K562 (cell line): ENCODE data around the gene MTMR3. TPM values are rescaled to one million over a fixed set of nuclear protein-coding genes. Genes with fewer than 3 reads are reported as not detected.

Experiments used
- ATAC-seq: fragments of 200-7000 bp; cut with Tn5 transposase; 3 replicates; pipeline ENCODE4 v1.9.1; 2020; ENCODE audit warnings: moderate library complexity
- BruUV-seq: library from RNA; stranded (reverse); fragments of 400-500 nt; replicated peaks from 2 replicates; lab custom pipeline; 2021; lab: Mats Ljungman, UMichigan
- CTCF ChIA-PET: fragments of 300-600 bp; formaldehyde crosslinking; extraction: SDS; loops from one replicate; lab custom pipeline; 2021; ENCODE audit warnings: low intra/inter-chr PET ratio; lab: Yijun Ruan, JAX
- POLR2A ChIA-PET: fragments of 300-600, 350-650 bp; sonication (Branson Sonifier 250); formaldehyde crosslinking; extraction: SDS; loops from one replicate; lab custom pipeline; 2021; ENCODE audit warnings: antibody characterized with exemption, inconsistent platforms; lab: Yijun Ruan, JAX
- DNase-seq, 4 experiments: peaks; one replicate each; pipeline versions ENCODE4 v3.0.0 to v3.0.0-alpha.2; 2011 to 2018; ENCODE audit warnings: low spot score in 3 of 4, mixed read lengths in 3 of 4; ENCODE audit errors: extremely low read depth in 1 of 4
- FAIRE-seq: peaks from 2 replicates; lab custom pipeline; 2011; peaks lifted over from hg19 to GRCh38; lab: Jason Lieb, UNC
- H2AFZ ChIP-seq: 2 replicates; pipeline ENCODE4 v1.6.0; 2011; ENCODE audit warnings: low read depth, low read length, control low read depth, inconsistent platforms
- H3K27ac ChIP-seq: fragments of 200-600 bp; 3 replicates; pipeline ENCODE4 v1.8.0; 2011; ENCODE audit warnings: low read depth, mild to moderate bottlenecking, control low read depth, inconsistent platforms, low read length, moderate library complexity, mixed read lengths; ENCODE audit errors: extremely low read depth
- H3K27me3 ChIP-seq, 2 experiments: fragments of 300-600 bp in 1 of 2; 2 replicates in 1 of 2; 3 replicates in 1 of 2; pipeline versions ENCODE4 v1.6.0 to v1.8.0; 2011; ENCODE audit warnings: inconsistent platforms in 2 of 2, low read length in 2 of 2, mild to moderate bottlenecking in 1 of 2, mixed read lengths in 1 of 2, moderate library complexity in 1 of 2; ENCODE audit not compliant: control insufficient read depth in 2 of 2, insufficient read depth in 2 of 2
- H3K36me3 ChIP-seq: fragments of 300-600 bp; 3 replicates; pipeline ENCODE4 v1.8.0; 2011; ENCODE audit warnings: mild to moderate bottlenecking, low read length, inconsistent platforms; ENCODE audit not compliant: control insufficient read depth, insufficient read depth
- H3K4me1 ChIP-seq, 2 experiments: fragments of 200-600 bp in 1 of 2; replicated peaks in 1 of 2; 2 replicates in 1 of 2; 3 replicates in 1 of 2; pipeline versions ENCODE4 v1.5.1 to v1.8.0; 2011; ENCODE audit warnings: inconsistent platforms in 2 of 2, low read length in 2 of 2, mild to moderate bottlenecking in 1 of 2, mixed read lengths in 1 of 2, moderate library complexity in 1 of 2; ENCODE audit not compliant: control insufficient read depth in 2 of 2, insufficient read depth in 2 of 2
- H3K4me2 ChIP-seq: 2 replicates; pipeline ENCODE4 v1.6.1; 2011; ENCODE audit warnings: low read length, control low read depth, inconsistent platforms, mixed read lengths; ENCODE audit not compliant: insufficient read depth
- H3K4me3 ChIP-seq: fragments of 200-600 bp; sonication (generic), shearing (Covaris generic); 2 replicates; pipeline ENCODE4 v1.5.1; 2016; ENCODE audit warnings: control low read depth, inconsistent platforms
- H3K79me2 ChIP-seq: fragments of 200-600 bp; 3 replicates; pipeline ENCODE4 v1.8.0; 2011; ENCODE audit warnings: low read length, inconsistent platforms; ENCODE audit not compliant: control insufficient read depth, insufficient read depth
- H3K9ac ChIP-seq, 2 experiments: 2 replicates each; pipeline versions ENCODE4 v1.6.0 to v1.6.1; 2011; ENCODE audit warnings: low read depth in 2 of 2, low read length in 2 of 2, control low read depth in 1 of 2, inconsistent platforms in 1 of 2, mild to moderate bottlenecking in 1 of 2, mixed read lengths in 1 of 2; ENCODE audit not compliant: insufficient read depth in 1 of 2
- H3K9me1 ChIP-seq: one replicate; pipeline ENCODE4 v1.6.0; 2011; ENCODE audit warnings: inconsistent platforms, mild to moderate bottlenecking, low read length, moderate library complexity; ENCODE audit not compliant: control insufficient read depth, insufficient read depth
- H3K9me3 ChIP-seq: replicated peaks from 2 replicates; pipeline ENCODE4 v1.5.1; 2011; ENCODE audit warnings: low read depth, low read length, inconsistent platforms; ENCODE audit not compliant: control insufficient read depth, insufficient read depth
- H4K20me1 ChIP-seq: replicated peaks from 2 replicates; pipeline ENCODE4 v1.6.1; 2011; ENCODE audit warnings: low read length, inconsistent platforms, mixed read lengths; ENCODE audit not compliant: control insufficient read depth, insufficient read depth
- BHLHE40 ChIP-seq: IDR thresholded peaks from 2 replicates; pipeline ENCODE4 v1.6.1; 2011; ENCODE audit warnings: low read length, improper control_type of control experiment
- BRD9 ChIP-seq: fragments of 450-650 bp; IDR thresholded peaks from 2 replicates; pipeline ENCODE4 v1.6.1; 2018; ENCODE audit warnings: low read depth; ENCODE audit not compliant: partially characterized antibody
- DACH1 ChIP-seq: fragments of 450-650 bp; IDR thresholded peaks from 2 replicates; pipeline ENCODE4 v1.6.1; 2018; ENCODE audit not compliant: partially characterized antibody
- DEAF1 ChIP-seq: fragments of 450-650 bp; formaldehyde crosslinking; IDR thresholded peaks from 2 replicates; pipeline ENCODE4 v1.4.0; 2020; ENCODE audit warnings: mild to moderate bottlenecking, moderate library complexity
- FOXA1 ChIP-seq: fragments of 450-650 bp; IDR thresholded peaks from 2 replicates; pipeline ENCODE4 v1.6.1; 2016; ENCODE audit warnings: mild to moderate bottlenecking, borderline replicate concordance
- MEIS2 ChIP-seq: fragments of 450-650 bp; IDR thresholded peaks from 2 replicates; pipeline ENCODE4 v1.6.1; 2014; ENCODE audit warnings: mild to moderate bottlenecking; ENCODE audit not compliant: partially characterized antibody
- NFE2 ChIP-seq: IDR thresholded peaks from 2 replicates; pipeline ENCODE4 v1.6.1; 2014; ENCODE audit warnings: antibody characterized with exemption, low read depth
- PBX2 ChIP-seq, 2 experiments: IDR thresholded peaks in 1 of 2; conservative IDR thresholded peaks in 1 of 2; 2 replicates each; pipeline ENCODE4 v1.6.1; 2016; ENCODE audit warnings: low read depth in 2 of 2, mild to moderate bottlenecking in 1 of 2, missing compliant biosample characterization in 1 of 2, missing genetic modification characterization in 1 of 2, moderate library complexity in 1 of 2
- PKNOX1 ChIP-seq: fragments of 450-650 bp; IDR thresholded peaks from 2 replicates; pipeline ENCODE4 v1.6.1; 2016
- USF2 ChIP-seq: sonication (generic); formaldehyde crosslinking; IDR thresholded peaks from 2 replicates; pipeline ENCODE4 v1.5.0; 2020; ENCODE audit warnings: missing genetic modification reagents
- ZNF140 ChIP-seq: fragments of 250-450 bp; sonication (Bioruptor Pico); IDR thresholded peaks from 2 replicates; pipeline ENCODE4 v1.8.0; 2021; ENCODE audit warnings: moderate library complexity, mild to moderate bottlenecking, inconsistent platforms
- ZNF263 ChIP-seq: sonication (generic); formaldehyde crosslinking; IDR thresholded peaks from 2 replicates; pipeline ENCODE4 v1.8.0; 2022; ENCODE audit warnings: mild to moderate bottlenecking, missing genetic modification reagents, borderline replicate concordance
- ZNF347 ChIP-seq: fragments of 450-650 bp; formaldehyde crosslinking; IDR thresholded peaks from 2 replicates; pipeline ENCODE4 v1.4.0; 2020; ENCODE audit warnings: low read depth, mild to moderate bottlenecking, moderate library complexity
- ZNF41 ChIP-seq: fragments of 250-450 bp; sonication (Bioruptor Pico); conservative IDR thresholded peaks from 2 replicates; pipeline ENCODE4 v1.4.0; 2020; ENCODE audit warnings: mild to moderate bottlenecking
- WGBS: fragments of 100-300 bp; shearing (Covaris generic); methylation state at CpG from one replicate; pipeline ENCODE4 v1.1.6; 2016; ENCODE audit warnings: low coverage, mixed read lengths; ENCODE audit not compliant: insufficient coverage; ENCODE audit errors: missing lambda C conversion rate; 5-methylcytosine and 5-hydroxymethylcytosine counted together
- in situ Hi-C: fragments of 300-500 bp; cut with MboI; formaldehyde crosslinking; loops from 4 replicates; pipeline ENCODE4 v1.15.0; 2018; ENCODE audit warnings: inconsistent platforms, mixed read lengths
- intact Hi-C: fragments of 100-400 bp; cut with micrococcal nuclease; formaldehyde crosslinking; loops from 2 replicates; pipeline ENCODE4 v1.14.2; 2022
- polyA plus RNA-seq, 8 experiments: library from polyadenylated mRNA; depleted of rRNA in 4 of 8; stranded (reverse) in 5 of 8; unstranded in 3 of 8; fragments of >200 nt; fragmentation: Nextera tagmentation in 2 of 8; fragmentation: Illumina TruSeq in 1 of 8; extraction: Ambion mirVana in 2 of 8; extraction: Trizol in 1 of 8; gene quantifications; 2 replicates each; pipeline versions ENCODE4 v1.2.1 to v1.2.3, GENCODE V29; 2011 to 2014; ENCODE audit warnings: inconsistent platforms in 1 of 8, missing spikeins in 1 of 8
- total RNA-seq, 7 experiments: library from RNA; depleted of rRNA in 6 of 7; stranded (reverse); fragments of >200 nt in 6 of 7; fragmentation: Illumina TruSeq in 2 of 7; extraction: Trizol in 2 of 7; gene quantifications; 2 replicates each; pipeline versions ENCODE4 v1.2.1 to v1.2.3, GENCODE V29; 2011 to 2021; ENCODE audit warnings: low replicate concordance in 1 of 7

Gene MTMR3
- total and polyA plus RNA-seq, 9 of the 15 experiments (the other 6 are each of a cell fraction or from before 2014, with no cell fraction given) = 1.6 to 13.7 (median 7.9) TPM

GRCh38 chr22:29870574-29870973 is 12.4 kb upstream of the MTMR3 start (continued):
- no peak for TF ChIP-seq NFE2
- TF ChIP-seq DACH1 = no peak
- TF ChIP-seq ZNF263 = no peak
- TF ChIP-seq ZNF41 = no peak
- no peak for TF ChIP-seq DEAF1 (CRISPR knock-in tag)
- TF ChIP-seq ZNF347 = no peak
- TF ChIP-seq ZNF140 (CRISPR knock-in tag) = no peak
- no peak for TF ChIP-seq FOXA1

- Histone ChIP-seq H3K4me1 (peaks cover 0 to 3% of the 10 kb centered on the region in 2 experiments; a peak in 2 of 5 replicates), H3K9ac (no peak overlapping the region), H2AFZ (peak overlapping the region; percentile 43), H3K4me3 (no peak overlapping the region), H3K36me3 (no peaks in the 10 kb centered on the region), H3K27ac (no peak overlapping the region)
- ATAC-seq = peak; percentile 55
- peak in 1 of 4 experiments; percentile 14 for DNase-seq
- in situ Hi-C loops = no loop called here
- POLR2A ChIA-PET = interaction anchor here (0.6 to 1.2 kb wide), 4 partner anchors 10 to 183 kb away, joined by 3 to 4 read pairs (median 3); no protein-coding TSS in a partner anchor
- 15% methylated on average over 5 of the region's 5 CpGs for WGBS
- intact Hi-C loops = no loop called here
- TF ChIP-seq MEIS2 (peak; percentile 78), BRD9 (no peak), USF2 (CRISPR knock-in tag) (no peak), PBX2 (CRISPR knock-in tag; IDR thresholded peaks at IDR 0.05; ENCODE audit: low read depth) (no peak), PBX2 (tag; conservative IDR thresholded peaks at IDR 0.05; ENCODE audit: low read depth) (peak; percentile 88), BHLHE40 (no peak), PKNOX1 (peak; percentile 88)
- TF ChIP-seq, all 486 proteins: peak for 3
- no peak overlapping the region for H3K4me2 ChIP-seq
- no peaks in the 10 kb centered on the region for H3K9me3 ChIP-seq
- CTCF ChIA-PET = no interaction called here
- peak; percentile 6 for FAIRE-seq
- no peaks in the 10 kb centered on the region for H3K9me1 ChIP-seq
- no peaks in the 10 kb centered on the region for H4K20me1 ChIP-seq
- H3K79me2 ChIP-seq = no peaks in the 10 kb centered on the region
- no TSS peak for BruUV-seq
- no peaks in the 10 kb centered on the region for H3K27me3 ChIP-seq
Observed at GRCh38 chr22:29871684-29872083, 11.3 kb upstream of the MTMR3 start.
